Activated CD4-positive, alpha-beta T cell treated with anti-CD3 and anti-CD28 coated beads, Interleukin-2, amount 50 U/mL, for 1 hour (primary cell): Measurements from ENCODE around the gene DHRS2.
"Not testable (repeated sequence)": the region's sequence is repeated elsewhere in the genome, so short reads cannot be mapped to it uniquely, and the experiment has no call there.

Experiments
- DNase-seq: peaks from one replicate; pipeline ENCODE4 v3.0.0-alpha.2; 2020

DHRS2 gene

GRCh38 chr14:23634698-23635412 lies 1.3 kb upstream of the DHRS2 start:
- not testable (repeated sequence) for DNase-seq

- not testable (repeated sequence) for DNase-seq
Observed at GRCh38 chr14:23637312-23637654, 1.1 kb downstream of the DHRS2 start.

- DNase-seq, result not testable (repeated sequence)
Observed at GRCh38 chr14:23637655-23638413, 1.7 kb downstream of the DHRS2 start.

GRCh38 chr14:23638414-23639047 lies 2.4 kb downstream of the DHRS2 start:
- DNase-seq, result no peak

- DNase-seq, result no peak
Observed at GRCh38 chr14:23639048-23639890, 3.1 kb downstream of the DHRS2 start.

GRCh38 chr14:23639891-23640523 lies 3.8 kb downstream of the DHRS2 start:
- DNase-seq, result no peak

GRCh38 chr14:23640524-23641141 lies 4.5 kb downstream of the DHRS2 start:
- no peak for DNase-seq

- DNase-seq, result no peak
Observed at GRCh38 chr14:23641180-23641914, 5.2 kb downstream of the DHRS2 start.

GRCh38 chr14:23641915-23642588 lies 5.9 kb downstream of the DHRS2 start:
- no peak for DNase-seq

GRCh38 chr14:23643533-23644194 lies 7.5 kb downstream of the DHRS2 start:
- no peak for DNase-seq

- DNase-seq, result no peak
Observed at GRCh38 chr14:23644195-23644918, 8.2 kb downstream of the DHRS2 start.

GRCh38 chr14:23644919-23645336 lies 8.8 kb downstream of the DHRS2 start:
- no peak for DNase-seq

- no peak for DNase-seq
Observed at GRCh38 chr14:23645504-23645811, 9.3 kb downstream of the DHRS2 start.

GRCh38 chr14:23645812-23646647 lies 9.9 kb downstream of the DHRS2 start:
- DNase-seq, result no peak

GRCh38 chr14:23646648-23647549 lies 10.7 kb downstream of the DHRS2 start:
- DNase-seq, result no peak

GRCh38 chr14:23647619-23648018 lies 11.5 kb downstream of the DHRS2 start:
- no peak for DNase-seq

- no peak for DNase-seq
Observed at GRCh38 chr14:23648764-23649460, 12.7 kb downstream of the DHRS2 start.
